Measurements from ENCODE around the gene C2CD2.

C2CD2 gene

DNA sequence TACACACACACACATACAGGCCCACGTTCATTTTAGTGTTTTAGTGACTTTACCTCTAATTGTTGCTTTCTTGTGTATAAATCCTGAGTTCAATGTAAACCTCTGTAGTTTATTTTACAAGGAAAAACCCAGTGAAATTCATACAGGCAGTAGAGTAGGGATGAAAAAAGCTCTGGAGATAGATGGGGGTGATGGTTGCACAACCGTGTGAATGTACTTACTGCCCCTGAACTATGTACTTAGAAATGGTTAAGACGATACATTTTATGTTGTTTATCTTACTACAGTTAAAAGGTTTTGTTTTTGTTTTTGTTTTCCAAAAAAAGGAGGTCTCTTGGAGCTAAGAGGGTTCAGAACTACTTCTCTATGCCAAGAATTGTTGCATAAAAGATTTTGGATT, 45.0 kb downstream of the C2CD2 start:
- no peak for DNase-seq (ENCODE audit: low read depth, low spot score)
- in situ Hi-C loops (cut with HindIII; ENCODE audit: low sequenced_read_pairs), result no loop called here
- TF ChIP-seq CTCF (IDR thresholded peaks at IDR 0.05; ENCODE audit: low read depth, low read length), result no peak
- no peak overlapping the region for H3K4me3 ChIP-seq (ENCODE audit: low read depth, low read length)

- H3K4me3 ChIP-seq (ENCODE audit: low read depth, low read length), result no peak overlapping the region
- no peak for TF ChIP-seq CTCF (IDR thresholded peaks at IDR 0.05; ENCODE audit: low read depth, low read length)
- no peak for DNase-seq (ENCODE audit: low read depth, low spot score)
- in situ Hi-C loops (cut with HindIII; ENCODE audit: low sequenced_read_pairs), result no loop called here
These were observed 46.1 kb downstream of the C2CD2 start for GRCh38 chr21:41907496-41908258.

GRCh38 chr21:41906770-41907169, 47.0 kb downstream of the C2CD2 start:
- no peak for TF ChIP-seq CTCF (IDR thresholded peaks at IDR 0.05; ENCODE audit: low read depth, low read length)
- no peak for DNase-seq (ENCODE audit: low read depth, low spot score)
- in situ Hi-C loops (cut with HindIII; ENCODE audit: low sequenced_read_pairs), result no loop called here

GRCh38 chr21:41903559-41904351, 50.1 kb downstream of the C2CD2 start:
- no peak for TF ChIP-seq CTCF (IDR thresholded peaks at IDR 0.05; ENCODE audit: low read depth, low read length)
- no peak overlapping the region for H3K4me3 ChIP-seq (ENCODE audit: low read depth, low read length)
- no peak for DNase-seq (ENCODE audit: low read depth, low spot score)
- in situ Hi-C loops (cut with HindIII; ENCODE audit: low sequenced_read_pairs), result no loop called here

More at GRCh38 chr21:41906770-41907169, 47.0 kb downstream of the C2CD2 start:
- H3K4me3 ChIP-seq (ENCODE audit: low read depth, low read length), result no peak overlapping the region

DNA sequence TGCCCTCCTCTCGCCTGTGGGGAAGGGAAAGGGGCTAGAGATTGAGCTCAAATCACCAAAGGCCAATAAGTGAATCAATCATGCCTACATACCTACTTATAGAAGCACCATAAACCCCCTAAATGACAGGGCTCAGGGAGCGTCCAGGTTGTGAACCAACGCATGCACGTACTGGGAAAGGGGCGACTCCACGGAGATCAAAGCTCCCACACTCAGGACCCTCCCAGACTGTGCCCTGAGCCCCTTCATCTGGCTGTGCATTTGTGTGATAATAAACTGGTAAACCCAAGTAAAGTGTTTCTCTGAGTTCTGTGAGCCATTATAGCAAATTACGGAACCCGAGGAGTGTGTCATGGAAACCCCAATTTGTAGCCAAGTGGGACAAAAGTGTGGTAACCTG, 50.9 kb downstream of the C2CD2 start:
- DNase-seq (ENCODE audit: low read depth, low spot score), result no peak
- H3K4me3 ChIP-seq (ENCODE audit: low read depth, low read length), result no peak overlapping the region
- TF ChIP-seq CTCF (IDR thresholded peaks at IDR 0.05; ENCODE audit: low read depth, low read length), result no peak
- in situ Hi-C loops (cut with HindIII; ENCODE audit: low sequenced_read_pairs), result no loop called here

- no peak overlapping the region for H3K4me3 ChIP-seq (ENCODE audit: low read depth, low read length)
- TF ChIP-seq CTCF (IDR thresholded peaks at IDR 0.05; ENCODE audit: low read depth, low read length), result no peak
- in situ Hi-C loops (cut with HindIII; ENCODE audit: low sequenced_read_pairs), result no loop called here
- no peak for DNase-seq (ENCODE audit: low read depth, low spot score)
These were observed 52.0 kb downstream of the C2CD2 start for GRCh38 chr21:41901782-41902181.
